ENCODE data around the gene POMGNT1.

DNA sequence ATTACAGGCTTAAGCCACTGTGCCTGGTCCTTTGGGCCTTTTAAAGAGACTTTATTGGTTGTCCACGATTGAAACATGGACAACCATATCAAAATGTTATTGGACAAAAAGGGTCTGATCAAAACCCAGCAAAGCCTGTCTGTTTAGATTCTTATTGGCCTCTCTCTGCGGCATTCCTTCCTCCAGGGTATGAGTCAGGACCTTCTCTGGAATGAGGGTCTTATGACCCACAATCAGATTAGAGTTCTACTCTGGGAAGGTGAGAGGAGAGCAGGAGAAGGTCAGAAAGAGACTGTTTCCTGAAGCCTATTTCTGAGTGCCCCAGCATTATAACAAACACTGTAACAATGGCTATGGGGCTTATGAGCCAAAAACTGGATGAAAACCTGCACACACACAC is 12.8 kb upstream of the POMGNT1 start:
- TF ChIP-seq TBL1XR1 (IDR thresholded peaks at IDR 0.05; ENCODE audit: low read depth, low read length) (no peak), CREM (IDR thresholded peaks at IDR 0.05; ENCODE audit: low read depth) (no peak), EP300 (IDR thresholded peaks at IDR 0.05; ENCODE audit: borderline replicate concordance in 1 of 2, control insufficient read depth in 1 of 2, low read depth in 2 of 2, low read length in 2 of 2) (no peak), MXI1 (IDR thresholded peaks at IDR 0.05; ENCODE audit: low read depth, low read length) (no peak), ATF2 (IDR thresholded peaks at IDR 0.05; ENCODE audit: low read length) (no peak)
